Measurements from ENCODE around the gene MDM4.

Gene MDM4

DNA sequence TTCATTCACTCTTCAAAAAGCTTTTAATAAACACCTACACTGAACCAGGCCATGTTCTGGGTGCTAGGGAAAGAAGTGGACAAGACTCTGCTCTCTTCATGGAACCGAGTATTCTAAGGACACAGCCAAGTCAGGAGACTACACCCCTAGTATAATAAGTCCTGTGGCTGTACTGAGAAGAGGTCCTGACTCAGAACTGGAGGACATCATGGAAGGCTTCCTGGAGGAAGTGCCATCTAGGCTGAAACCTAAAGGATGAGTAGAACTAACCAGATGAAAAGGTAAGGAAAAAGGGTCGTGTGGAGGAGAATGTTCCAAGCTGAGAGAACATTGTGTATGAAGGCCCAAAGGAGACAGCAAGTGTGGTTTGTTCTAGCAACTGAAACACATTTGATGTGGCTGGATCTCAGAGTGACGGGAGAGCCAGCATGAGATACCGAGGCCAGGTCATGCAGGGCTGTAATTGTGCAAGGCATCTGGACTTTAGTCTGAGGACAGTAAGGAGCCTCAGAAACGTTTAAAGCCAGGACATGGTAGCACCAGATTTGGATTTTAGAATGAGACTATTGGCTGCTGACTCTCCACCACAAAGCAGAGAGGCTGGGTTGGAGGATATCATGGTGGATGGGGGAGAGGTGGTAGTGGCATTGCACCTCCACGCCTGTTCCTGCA, 86.8 kb downstream of the MDM4 start:
- H3K4me1 Mint-ChIP-seq (ENCODE audit: low read depth), result no peaks in the 10 kb centered on the region
- H3K27ac Mint-ChIP-seq, result no peak overlapping the region
- H3K9me3 Mint-ChIP-seq, result no peaks in the 10 kb centered on the region
- no peaks in the 10 kb centered on the region for H3K27me3 Mint-ChIP-seq
- no peak overlapping the region for H3K4me3 Mint-ChIP-seq
- H3K36me3 Mint-ChIP-seq (ENCODE audit: low read depth), result peaks cover 2% of the 10 kb centered on the region
- DNase-seq, result no peak

DNA sequence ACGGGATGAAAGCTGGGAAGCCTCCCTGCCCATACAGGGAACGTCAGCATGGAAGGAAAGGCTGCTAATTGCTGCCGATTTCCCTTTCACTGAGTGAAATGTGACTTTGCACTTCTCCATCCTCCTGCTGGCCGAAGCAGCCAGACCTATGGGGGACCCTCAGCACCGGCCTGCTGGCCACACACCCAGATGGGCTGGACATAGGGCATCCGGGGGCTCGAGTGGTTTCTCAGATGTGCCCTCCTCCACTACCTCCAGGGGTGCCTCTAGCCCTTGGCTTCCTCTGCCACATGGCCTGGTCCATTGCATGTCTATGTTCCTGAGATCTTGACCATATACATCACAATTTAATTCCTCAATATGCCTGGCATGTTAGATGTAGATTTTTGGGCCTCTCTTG, 89.6 kb downstream of the MDM4 start:
- H3K27me3 Mint-ChIP-seq, result no peaks in the 10 kb centered on the region
- H3K36me3 Mint-ChIP-seq (ENCODE audit: low read depth), result no peaks in the 10 kb centered on the region
- no peaks in the 10 kb centered on the region for H3K9me3 Mint-ChIP-seq
- no peak for DNase-seq
- no peak overlapping the region for H3K27ac Mint-ChIP-seq
- H3K4me3 Mint-ChIP-seq, result no peak overlapping the region
- no peaks in the 10 kb centered on the region for H3K4me1 Mint-ChIP-seq (ENCODE audit: low read depth)
